ENCODE data around the gene NEURL1B. TPM values are rescaled to one million over a fixed set of nuclear protein-coding genes. Genes with fewer than 3 reads are reported as not detected.
"Not testable (repeated sequence)": the region's sequence is repeated elsewhere in the genome, so short reads cannot be mapped to it uniquely, and the experiment has no call there.

NEURL1B gene, protein sequence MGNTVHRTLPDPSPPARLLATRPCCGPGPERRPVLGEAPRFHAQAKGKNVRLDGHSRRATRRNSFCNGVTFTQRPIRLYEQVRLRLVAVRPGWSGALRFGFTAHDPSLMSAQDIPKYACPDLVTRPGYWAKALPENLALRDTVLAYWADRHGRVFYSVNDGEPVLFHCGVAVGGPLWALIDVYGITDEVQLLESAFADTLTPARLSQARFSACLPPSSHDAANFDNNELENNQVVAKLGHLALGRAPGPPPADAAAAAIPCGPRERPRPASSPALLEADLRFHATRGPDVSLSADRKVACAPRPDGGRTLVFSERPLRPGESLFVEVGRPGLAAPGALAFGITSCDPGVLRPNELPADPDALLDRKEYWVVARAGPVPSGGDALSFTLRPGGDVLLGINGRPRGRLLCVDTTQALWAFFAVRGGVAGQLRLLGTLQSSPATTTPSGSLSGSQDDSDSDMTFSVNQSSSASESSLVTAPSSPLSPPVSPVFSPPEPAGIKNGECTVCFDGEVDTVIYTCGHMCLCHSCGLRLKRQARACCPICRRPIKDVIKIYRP
- 10 to 100 TPM; 32.9 to 38.6 TPM for total RNA-seq
- long read RNA-seq, donor 1, partial matches to known transcripts: 1 of 27 reads
- long read RNA-seq, donor 1, other reads (novel, unspliced or antisense): 26 of 27 reads
- long read RNA-seq, donor 2, partial matches to known transcripts: 0 of 24 reads
- long read RNA-seq, donor 2, other reads (novel, unspliced or antisense): 24 of 24 reads

DNA sequence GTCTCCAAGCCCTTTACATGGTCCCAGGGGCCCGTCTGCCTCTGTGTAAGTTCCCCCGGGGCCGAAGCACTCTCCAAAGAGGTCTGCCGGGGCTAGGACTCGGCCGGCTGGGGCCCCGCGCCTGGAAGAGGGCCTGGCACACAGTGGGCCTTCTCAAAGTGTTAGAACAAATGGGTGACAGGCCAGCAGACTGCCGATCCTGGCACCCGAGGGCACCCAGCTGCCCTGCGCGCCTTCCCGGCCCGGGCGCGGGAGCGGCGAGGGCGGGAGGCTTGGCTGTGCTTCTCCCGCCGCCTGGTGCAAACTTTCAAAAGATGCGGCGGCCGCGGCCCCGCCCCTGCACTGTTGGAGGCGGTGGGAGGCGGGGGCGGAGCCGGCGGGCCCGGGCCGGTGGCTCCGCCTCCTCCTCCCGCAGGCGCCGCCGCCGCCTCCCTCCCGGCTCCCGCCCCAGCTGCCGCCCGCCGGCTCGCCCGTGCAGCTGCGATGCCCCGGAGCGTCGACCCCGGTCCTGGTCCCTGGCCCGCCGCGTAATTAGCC lies at the start of gene NEURL1B:
NEURL1B (plus strand) TSS at position 442 of the 537 bp plus-strand sequence. CDS start 144 bp downstream, outside the sequence.
- intact Hi-C loops (cut with DNase I): loop anchor here (5.0 to 10.0 kb wide), 4 partner anchors 54 to 159 kb away; no protein-coding TSS in a partner anchor
- peak; percentile 88 for DNase-seq (ENCODE audit: low spot score)

DNA sequence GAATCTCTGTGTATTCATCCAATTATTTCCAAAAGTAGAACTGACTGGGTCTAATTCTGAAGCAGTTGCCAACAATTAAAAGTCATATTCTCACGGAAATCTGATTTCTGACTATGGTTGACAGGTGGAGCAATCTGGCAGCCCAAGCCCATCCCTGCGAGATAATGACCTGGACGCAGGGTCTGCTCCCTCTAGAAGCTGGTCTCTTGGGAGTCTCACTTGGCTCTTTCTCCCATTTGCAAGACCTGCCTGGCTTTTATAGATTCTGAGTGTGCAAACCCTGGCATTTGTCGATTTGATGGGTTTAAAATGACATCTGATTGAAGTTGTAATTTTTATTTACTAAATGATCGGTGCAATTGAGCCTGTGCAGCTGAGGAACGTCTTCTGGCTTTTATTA lies 49.4 kb upstream of the NEURL1B start:
- DNase-seq (ENCODE audit: low spot score): no peak

GRCh38 chr5:172592881-172593280 lies 48.2 kb upstream of the NEURL1B start:
- intact Hi-C loops (cut with DNase I): no loop called here
- DNase-seq (ENCODE audit: low spot score): peak; percentile 51

More for the DNA sequence above, 49.4 kb upstream of the NEURL1B start:
- intact Hi-C loops (cut with DNase I): no loop called here

DNA sequence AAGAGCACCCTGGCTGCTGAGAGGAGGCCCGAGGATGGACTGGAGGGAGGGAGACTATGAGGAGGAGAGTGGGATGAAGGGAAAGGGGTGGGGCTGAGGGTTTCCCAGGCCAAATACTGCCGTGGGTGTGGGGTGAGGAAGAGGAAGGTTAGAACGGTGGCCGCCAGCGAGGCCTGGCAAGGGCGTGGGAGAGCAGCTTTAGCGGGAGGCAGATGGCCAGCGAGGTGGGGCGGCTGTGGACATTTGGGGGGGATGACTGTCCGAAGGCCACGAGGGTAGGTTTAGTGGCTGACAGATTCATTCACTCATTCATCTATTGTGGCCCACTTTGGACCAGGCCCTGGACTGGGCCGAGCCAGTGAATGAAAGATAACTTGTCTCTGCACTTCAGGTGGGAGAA lies 47.8 kb upstream of the NEURL1B start:
- intact Hi-C loops (cut with DNase I): no loop called here
- DNase-seq (ENCODE audit: low spot score): peak; percentile 61

- peak; percentile 38 for DNase-seq (ENCODE audit: low spot score)
- intact Hi-C loops (cut with DNase I): no loop called here
These were observed 47.3 kb upstream of the NEURL1B start for GRCh38 chr5:172593721-172594235.

DNA sequence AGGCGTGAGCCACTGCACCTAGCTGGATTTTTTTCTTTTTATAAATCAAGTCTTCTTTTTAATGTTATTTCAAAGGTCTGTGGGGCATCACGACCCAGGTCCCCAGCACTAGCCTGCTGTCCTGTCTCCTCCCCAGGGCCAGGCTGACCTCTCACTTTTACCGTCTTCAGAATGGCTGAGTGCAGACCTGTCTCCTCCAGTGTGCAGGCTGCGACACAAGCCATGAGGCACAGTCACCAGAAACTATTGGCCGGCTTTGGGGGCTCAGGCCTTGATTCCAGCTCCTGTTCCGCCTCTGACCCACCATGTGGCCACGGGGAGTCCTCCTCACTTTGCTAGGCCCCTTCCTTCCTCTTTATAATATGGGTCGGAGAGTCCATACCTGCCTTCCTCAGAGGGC lies 46.6 kb upstream of the NEURL1B start:
- peak; percentile 28 for DNase-seq (ENCODE audit: low spot score)
- intact Hi-C loops (cut with DNase I): no loop called here

DNA sequence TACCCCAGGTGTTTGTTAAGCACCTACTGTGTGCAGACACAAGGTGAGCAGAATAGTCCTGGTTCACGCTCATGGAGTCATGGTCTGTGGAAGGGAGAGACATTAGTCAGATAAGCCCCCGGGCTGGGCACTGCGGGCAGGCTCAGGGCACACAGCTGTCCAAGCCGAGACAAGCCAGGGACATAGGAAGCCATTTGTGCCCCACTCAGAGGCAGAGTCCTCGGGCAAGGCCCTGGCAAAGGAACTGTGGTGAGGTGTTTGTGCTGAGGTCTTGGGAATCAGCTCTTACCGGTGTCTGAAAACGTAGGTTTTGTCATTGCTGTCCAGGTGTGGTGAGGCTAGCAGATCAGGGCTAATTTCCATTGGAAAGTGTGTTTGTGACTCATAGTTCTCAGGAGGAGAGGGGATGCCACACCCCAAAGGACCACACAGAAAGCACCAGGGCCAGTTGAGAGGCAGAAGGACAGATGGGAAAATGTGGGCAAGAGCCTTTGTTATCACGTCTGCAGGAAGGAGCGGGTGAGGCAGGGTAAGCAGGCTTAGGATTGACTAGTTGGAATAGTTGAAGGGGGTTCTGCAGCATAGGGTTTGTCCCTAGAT lies 46.1 kb upstream of the NEURL1B start:
- intact Hi-C loops (cut with DNase I): no loop called here
- peak; percentile 58 for DNase-seq (ENCODE audit: low spot score)

DNA sequence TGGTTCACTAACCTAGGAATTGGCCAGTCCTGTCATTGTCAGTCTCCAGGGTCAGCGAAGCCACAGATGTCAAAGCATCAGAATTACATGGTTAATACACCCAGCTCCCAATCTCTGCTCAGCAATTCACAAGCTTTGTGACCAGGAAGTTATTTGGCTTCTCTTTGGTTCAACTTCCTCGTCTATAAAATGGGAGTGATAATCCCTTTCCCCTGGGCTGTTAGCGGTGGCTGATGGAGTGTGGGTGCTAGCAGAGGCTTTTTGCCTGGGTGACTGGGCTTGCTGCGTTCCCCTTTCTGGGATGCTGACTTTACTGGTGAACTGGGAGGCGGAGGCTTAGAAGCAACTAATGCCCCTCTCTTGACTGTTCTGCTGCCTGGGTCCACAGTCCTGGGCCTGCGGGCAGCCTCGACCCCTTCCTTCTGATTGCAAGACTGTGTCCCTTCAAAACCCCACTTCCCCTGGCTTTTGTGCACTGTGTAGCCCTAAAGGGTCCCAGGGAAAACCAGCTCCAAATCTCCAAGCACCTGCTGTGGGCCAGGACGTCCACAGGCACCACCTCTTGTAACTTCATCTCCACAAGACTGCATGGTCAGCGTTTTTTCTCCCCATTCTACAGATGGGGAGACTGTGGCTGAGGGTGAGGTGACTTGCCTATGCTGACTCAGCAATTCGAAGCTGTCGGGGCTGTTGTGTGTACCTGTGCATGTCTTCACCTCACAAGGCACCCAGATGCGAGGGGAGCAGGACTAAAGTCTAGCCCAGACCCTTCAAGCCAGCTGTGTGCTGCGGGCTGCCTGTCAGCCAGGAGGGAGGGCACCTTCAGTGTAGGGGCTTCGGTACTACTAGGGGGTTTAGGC lies 45.2 kb upstream of the NEURL1B start:
- peak; percentile 37 for DNase-seq (ENCODE audit: low spot score)
- intact Hi-C loops (cut with DNase I): no loop called here

- DNase-seq (ENCODE audit: low spot score): peak; percentile 58
- intact Hi-C loops (cut with DNase I): no loop called here
These were observed 44.3 kb upstream of the NEURL1B start for GRCh38 chr5:172596638-172597231.

DNA sequence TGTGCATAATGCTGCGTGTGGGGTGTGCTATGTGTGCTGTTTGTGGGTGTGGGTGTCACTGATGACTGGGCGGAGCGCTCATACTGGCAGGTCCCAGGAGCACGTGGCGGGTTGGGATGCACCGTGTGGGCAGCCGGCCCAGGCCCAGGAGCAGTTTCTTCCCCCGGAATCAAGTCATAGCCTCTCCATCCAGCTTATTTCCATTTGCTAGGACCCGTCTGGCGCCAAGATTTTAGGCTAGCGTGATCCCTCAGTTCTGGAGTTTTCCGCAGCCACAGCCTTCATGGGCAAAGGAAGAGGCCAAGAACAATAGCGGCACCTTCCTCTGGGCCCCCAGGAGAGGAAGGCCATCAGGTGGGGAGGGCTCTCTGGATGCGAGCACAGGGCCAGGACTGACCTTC lies 43.3 kb upstream of the NEURL1B start:
- intact Hi-C loops (cut with DNase I): no loop called here
- DNase-seq (ENCODE audit: low spot score): peak; percentile 82

DNA sequence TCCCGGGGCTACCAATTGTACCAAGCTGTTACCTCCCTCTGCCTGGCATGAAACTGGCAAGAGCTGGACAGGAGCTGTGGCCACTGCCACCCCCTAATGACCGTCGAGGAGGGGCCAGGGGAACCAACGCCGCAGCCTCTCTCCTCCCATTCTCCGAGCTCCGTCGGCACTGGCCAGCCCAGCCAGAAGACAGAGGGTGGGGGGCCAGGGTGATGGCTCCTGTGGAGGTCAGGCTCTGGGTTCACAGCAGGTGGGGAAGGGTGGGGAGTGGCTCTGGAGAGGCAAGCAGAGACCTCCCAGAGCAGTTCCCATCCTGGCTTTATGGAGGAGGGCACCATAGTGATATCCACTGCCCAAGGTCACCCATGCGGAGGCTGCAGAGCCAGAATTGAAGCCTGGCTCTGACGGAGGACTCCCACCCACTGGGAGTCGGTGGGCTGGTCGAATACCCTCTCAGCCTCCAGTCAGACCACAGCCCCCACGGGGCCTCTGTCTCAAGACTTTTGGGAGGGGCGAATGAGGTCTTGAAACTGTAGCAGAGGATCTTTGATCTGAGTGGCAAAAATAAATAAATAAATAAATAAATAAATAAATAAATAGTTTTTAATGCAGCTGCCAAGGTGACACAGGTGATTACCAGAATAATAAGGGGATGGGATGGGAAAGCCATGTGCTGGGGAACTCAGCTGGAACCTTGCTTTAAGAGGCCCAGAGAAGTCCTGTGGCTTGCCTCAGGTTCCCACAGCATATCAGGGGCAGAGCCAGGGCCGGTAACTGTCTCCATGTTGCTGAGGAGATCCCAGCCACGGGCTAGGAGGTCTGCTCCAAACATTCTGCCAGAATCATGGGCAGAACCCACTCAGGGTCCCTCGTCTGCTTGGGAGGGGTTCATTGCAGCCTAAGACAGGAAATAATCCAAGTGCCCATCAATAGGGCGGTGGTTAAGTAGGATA lies 42.5 kb upstream of the NEURL1B start:
- intact Hi-C loops (cut with DNase I): no loop called here
- DNase-seq (ENCODE audit: low spot score): peak; percentile 76

GRCh38 chr5:172599204-172599567 lies 41.9 kb upstream of the NEURL1B start:
- intact Hi-C loops (cut with DNase I): no loop called here
- peak; percentile 41 for DNase-seq (ENCODE audit: low spot score)

GRCh38 chr5:172600571-172600970 lies 40.5 kb upstream of the NEURL1B start:
- intact Hi-C loops (cut with DNase I): no loop called here
- DNase-seq (ENCODE audit: low spot score): peak; percentile 70

DNA sequence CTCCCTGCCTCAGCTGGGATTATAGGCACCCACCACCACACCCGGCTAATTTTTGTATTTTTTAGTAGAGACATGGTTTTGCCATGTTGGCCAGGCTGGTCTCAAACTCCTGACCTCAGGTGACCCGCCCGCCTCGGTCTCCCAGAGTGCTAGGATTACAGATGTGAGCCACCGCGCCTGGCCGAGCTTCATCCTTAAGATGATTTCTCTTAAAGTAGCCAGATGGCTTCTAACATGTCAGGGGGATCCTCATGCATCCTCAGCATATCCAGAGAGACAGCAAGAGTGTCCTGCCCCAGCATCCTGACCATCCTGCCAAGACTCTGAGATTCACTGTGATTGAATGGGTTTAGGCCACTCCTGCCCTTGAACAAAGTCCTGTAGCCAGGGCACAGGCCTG lies 39.5 kb upstream of the NEURL1B start:
- peak; percentile 40 for DNase-seq (ENCODE audit: low spot score)
- intact Hi-C loops (cut with DNase I): not testable (repeated sequence)

DNA sequence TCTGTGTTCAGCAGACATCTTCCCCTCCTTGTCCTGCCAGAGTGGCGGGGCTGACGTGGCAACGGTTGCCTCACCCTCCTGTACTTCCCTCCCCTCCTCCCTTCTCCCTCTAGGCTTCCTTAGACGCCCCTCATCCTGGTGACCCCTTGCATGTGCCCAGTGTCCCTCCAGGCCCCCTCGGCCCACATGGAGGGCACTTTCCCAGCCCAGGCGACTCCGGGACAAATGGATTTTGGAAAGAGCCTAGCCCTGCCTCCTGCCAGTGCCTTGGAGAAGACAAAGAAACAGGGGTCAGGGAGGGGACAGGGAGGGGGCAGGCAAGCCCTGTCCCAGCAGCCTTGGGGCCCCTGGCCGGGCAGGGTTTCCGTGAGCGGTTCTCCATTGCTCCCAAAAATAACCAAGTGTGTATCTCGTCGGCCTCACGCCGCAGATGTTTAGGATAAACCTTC lies 38.3 kb upstream of the NEURL1B start:
- intact Hi-C loops (cut with DNase I): no loop called here
- DNase-seq (ENCODE audit: low spot score): peak; percentile 82

GRCh38 chr5:172603251-172603806 lies 37.7 kb upstream of the NEURL1B start:
- intact Hi-C loops (cut with DNase I): no loop called here
- peak; percentile 83 for DNase-seq (ENCODE audit: low spot score)

- no peak for DNase-seq (ENCODE audit: low spot score)
- intact Hi-C loops (cut with DNase I): no loop called here
These were observed 35.6 kb upstream of the NEURL1B start for GRCh38 chr5:172605466-172605865.

All from posterior vena cava (tissue), 2 donors.